ENCODE measurements around the gene NOL11.

The NOL11 gene

GRCh38 chr17:67717624-67718324, at the start of gene NOL11:
Gene NOL11, plus strand, starts transcription at chr17:67717936. Its CDS starts 12 bp downstream, at chr17:67717948.
- in situ Hi-C loops (cut with HindIII; ENCODE audit: low sequenced_read_pairs): no loop called here

DNA sequence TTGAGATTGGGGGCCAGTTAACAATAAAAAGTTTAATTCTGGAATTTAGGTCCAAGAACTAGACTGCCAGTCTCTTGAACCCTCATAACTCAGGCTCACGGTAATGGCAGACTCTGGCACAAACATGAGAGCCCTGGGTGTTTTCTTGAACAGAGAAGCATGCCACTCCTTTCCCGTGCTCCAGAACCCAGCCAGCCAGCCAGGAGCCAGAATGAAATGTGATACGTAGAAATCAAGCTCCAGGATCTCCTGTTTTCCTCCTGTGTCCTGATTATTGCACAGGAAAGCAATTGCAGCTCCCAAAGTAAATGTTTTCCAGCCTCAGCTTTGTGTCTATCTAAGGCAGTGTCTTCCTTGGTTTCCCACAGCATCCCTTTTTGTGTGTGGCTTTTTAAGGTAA, 46.2 kb upstream of the NOL11 start:
- in situ Hi-C loops (cut with HindIII; ENCODE audit: low sequenced_read_pairs): loop anchor here (10.0 kb wide), 1 partner anchor 307 kb away; the partner anchor contains the start of gene PSMD12

- in situ Hi-C loops (cut with HindIII; ENCODE audit: low sequenced_read_pairs): loop anchor here (10.0 kb wide), 1 partner anchor 308 kb away; the partner anchor contains the start of gene PSMD12
Measured at GRCh38 chr17:67672592-67673335, 45.0 kb upstream of the NOL11 start.

DNA sequence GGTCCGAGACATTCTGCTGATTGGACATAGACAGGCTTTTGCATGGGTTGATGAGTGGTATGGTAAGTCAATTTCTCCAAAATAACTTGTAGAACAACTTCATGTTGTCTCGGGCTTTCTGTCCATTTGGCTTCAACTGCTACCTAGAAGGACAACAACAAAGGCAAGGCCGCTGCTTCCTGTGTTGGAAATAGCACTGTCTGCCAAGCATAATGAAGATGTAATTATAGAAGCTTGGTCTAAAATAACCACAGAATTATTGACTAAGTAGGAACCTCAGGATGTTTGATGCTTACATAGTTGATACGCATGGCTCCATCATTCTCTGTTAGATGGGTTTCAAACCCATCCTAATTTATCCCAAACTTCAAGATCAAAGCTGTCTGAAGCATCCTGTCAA, 42.3 kb upstream of the NOL11 start:
- in situ Hi-C loops (cut with HindIII; ENCODE audit: low sequenced_read_pairs): loop anchor here (5.0 to 10.0 kb wide), 2 partner anchors 43 to 311 kb away; partner anchors contain the start of gene PSMD12

DNA sequence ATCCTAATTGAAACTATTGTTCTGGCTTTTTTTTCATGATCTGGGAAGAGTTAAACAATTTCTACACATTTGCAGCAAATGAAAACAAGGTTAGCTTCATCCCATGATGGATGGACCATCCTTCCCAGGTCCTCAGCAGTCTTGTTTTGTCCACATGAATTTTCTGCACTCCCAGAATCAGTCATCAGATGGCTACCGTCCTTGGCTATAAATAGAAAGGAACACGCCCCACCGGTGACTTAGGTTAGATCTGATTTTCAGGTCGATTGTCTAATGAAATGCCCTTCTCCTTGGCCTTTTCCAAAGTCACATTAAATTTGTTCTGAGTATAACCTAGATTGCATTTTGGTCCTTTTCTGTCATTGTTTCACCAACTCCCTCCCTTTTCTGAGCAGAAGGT, 41.4 kb upstream of the NOL11 start:
- in situ Hi-C loops (cut with HindIII; ENCODE audit: low sequenced_read_pairs): loop anchor here (5.0 to 10.0 kb wide), 2 partner anchors 44 to 312 kb away; partner anchors contain the start of gene PSMD12

DNA sequence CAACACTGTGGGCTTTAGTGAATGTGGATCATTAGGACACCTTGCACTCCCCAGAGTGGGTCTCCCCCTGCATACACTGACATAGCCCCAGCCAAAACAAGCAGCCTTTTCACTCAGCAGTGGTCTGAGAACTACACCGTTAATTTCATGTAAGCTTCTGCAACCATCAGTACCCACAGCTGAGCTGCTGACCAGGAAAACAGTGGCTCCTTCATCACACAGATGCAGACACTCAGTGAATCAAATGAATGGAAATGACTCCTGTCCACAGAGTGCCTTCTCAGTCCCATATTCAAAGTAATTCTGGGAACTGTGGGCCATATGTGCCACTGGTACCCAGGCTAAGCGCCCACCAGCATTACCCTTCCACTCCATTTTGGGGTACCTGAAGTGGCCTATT, 39.3 kb upstream of the NOL11 start:
- in situ Hi-C loops (cut with HindIII; ENCODE audit: low sequenced_read_pairs): loop anchor here (5.0 to 10.0 kb wide), 2 partner anchors 46 to 314 kb away; partner anchors contain the start of gene PSMD12

GRCh38 chr17:67679225-67679624, 38.5 kb upstream of the NOL11 start:
- in situ Hi-C loops (cut with HindIII; ENCODE audit: low sequenced_read_pairs): loop anchor here (5.0 to 10.0 kb wide), 2 partner anchors 47 to 314 kb away; partner anchors contain the start of gene PSMD12

GRCh38 chr17:67679721-67680120, 38.0 kb upstream of the NOL11 start:
- in situ Hi-C loops (cut with HindIII; ENCODE audit: low sequenced_read_pairs): loop anchor here (5.0 to 10.0 kb wide), 3 partner anchors 47 to 315 kb away; partner anchors contain the start of gene PSMD12

DNA sequence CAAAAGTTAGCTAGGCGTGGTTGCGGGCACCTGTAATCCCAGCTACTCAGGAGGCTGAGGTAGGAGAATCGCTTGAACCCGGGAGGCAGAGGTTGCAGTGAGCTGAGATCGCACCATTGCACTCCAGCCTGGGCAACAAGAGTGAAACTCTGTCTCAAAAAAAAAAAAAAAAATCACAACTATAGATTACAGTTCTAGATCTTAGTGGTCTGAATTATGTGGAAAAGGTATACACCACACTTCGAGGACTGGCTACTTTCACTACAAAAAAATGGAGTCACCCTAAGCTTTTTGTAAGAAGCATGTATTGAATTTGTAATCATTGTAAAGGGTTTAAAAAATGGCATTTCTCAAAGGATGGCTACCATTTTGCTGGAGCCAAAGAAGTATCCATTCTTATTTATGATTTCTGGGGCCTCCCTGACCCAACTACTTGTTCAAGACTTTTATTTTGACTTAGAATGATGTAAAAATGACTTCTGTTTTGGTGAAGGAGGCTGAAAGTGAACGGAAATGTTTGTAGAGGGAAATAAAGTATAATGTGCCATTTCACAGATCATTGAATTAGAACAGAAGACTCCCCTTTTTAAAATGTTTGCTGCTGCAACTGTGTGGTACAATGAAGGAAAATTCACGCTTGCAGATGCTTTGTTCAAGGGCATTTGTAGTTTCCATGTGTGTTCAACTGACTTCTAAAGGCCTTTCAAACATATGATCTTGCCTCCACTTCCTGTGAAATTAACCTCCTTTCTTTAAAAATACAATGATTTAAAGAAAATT, 37.1 kb upstream of the NOL11 start:
- in situ Hi-C loops (cut with HindIII; ENCODE audit: low sequenced_read_pairs): loop anchor here (10.0 kb wide), 1 partner anchor 184 kb away; no protein-coding TSS in a partner anchor

DNA sequence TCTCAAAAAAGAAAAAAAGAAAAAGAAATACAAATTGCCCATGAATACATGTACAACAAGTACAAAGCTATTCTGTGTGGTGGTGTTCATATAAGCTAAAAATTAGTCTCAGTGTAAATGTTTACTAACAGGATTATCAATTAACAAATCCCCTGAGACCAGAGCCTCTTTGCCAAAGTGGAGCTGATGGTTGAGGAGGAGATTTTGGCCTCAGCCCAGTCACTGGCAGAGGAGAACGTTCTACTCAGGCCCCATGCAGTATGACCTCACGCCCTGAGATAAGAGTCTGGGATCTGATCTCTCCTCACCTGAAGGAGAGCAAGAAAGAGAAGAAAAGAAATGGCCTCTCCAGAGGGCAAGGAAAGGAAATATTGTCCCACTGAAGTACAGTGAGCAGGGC, 35.5 kb upstream of the NOL11 start:
- in situ Hi-C loops (cut with HindIII; ENCODE audit: low sequenced_read_pairs): loop anchor here (10.0 kb wide), 1 partner anchor 183 kb away; no protein-coding TSS in a partner anchor

GRCh38 chr17:67685351-67685750, 32.4 kb upstream of the NOL11 start:
- in situ Hi-C loops (cut with HindIII; ENCODE audit: low sequenced_read_pairs): loop anchor here (10.0 kb wide), 1 partner anchor 179 kb away; no protein-coding TSS in a partner anchor

GRCh38 chr17:67686241-67686640, 31.5 kb upstream of the NOL11 start:
- in situ Hi-C loops (cut with HindIII; ENCODE audit: low sequenced_read_pairs): loop anchor here (10.0 kb wide), 1 partner anchor 179 kb away; no protein-coding TSS in a partner anchor

- in situ Hi-C loops (cut with HindIII; ENCODE audit: low sequenced_read_pairs): loop anchor here (10.0 kb wide), 1 partner anchor 177 kb away; no protein-coding TSS in a partner anchor
Measured at GRCh38 chr17:67687511-67687910, 30.2 kb upstream of the NOL11 start.

GRCh38 chr17:67689534-67690177, 28.1 kb upstream of the NOL11 start:
- in situ Hi-C loops (cut with HindIII; ENCODE audit: low sequenced_read_pairs): loop anchor here (10.0 kb wide), 1 partner anchor 175 kb away; no protein-coding TSS in a partner anchor

- in situ Hi-C loops (cut with HindIII; ENCODE audit: low sequenced_read_pairs): no loop called here
Measured at GRCh38 chr17:67693811-67694210, 23.9 kb upstream of the NOL11 start.

DNA sequence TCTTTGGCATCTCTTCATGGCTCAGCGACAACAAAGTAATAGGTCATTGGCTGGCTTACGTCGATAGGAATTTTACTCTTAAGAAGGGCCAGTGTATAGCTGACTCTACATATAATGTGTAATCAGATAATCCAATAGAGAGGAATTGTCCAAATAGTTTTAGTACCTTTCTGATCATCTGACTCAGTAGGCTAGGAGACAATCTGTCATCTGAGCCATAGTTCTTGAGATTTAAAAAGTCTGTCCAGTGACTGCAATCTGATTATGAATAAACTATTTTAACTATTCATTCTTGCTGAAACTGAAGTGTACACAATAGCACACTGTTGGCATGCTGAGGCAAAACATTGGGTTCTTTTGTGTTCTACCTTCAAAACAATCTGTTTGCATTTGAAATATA, 21.4 kb upstream of the NOL11 start:
- in situ Hi-C loops (cut with HindIII; ENCODE audit: low sequenced_read_pairs): no loop called here

DNA sequence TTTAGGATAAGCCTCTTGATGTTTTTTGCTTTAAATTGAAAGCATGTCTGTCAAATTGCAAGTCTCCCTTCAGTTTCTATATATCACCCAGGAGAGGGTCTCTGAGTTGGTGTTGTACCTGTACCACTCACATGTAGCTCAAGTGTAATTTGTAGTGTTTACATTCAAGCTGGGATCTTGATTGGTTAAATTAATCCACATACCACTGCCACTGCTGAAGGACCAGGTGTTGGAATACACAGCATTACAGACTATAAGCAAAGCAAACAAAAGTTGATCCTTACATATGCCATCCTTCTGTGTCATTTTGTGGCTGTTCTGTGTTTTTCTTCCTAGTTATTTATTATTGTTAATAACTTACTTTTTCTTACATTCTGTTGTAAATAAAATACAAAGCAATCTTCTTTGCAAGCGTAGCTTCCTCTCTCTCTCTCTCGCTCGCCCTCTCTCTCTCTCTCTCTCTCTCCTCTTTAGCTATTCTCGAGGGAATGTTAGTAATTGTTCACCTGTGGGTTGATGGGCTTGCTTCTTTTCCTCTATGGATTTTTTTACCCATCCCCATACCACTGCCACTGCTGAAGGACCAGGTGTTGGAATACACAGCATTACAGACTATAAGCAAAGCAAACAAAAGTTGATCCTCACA, 20.8 kb upstream of the NOL11 start:
- in situ Hi-C loops (cut with HindIII; ENCODE audit: low sequenced_read_pairs): no loop called here

DNA sequence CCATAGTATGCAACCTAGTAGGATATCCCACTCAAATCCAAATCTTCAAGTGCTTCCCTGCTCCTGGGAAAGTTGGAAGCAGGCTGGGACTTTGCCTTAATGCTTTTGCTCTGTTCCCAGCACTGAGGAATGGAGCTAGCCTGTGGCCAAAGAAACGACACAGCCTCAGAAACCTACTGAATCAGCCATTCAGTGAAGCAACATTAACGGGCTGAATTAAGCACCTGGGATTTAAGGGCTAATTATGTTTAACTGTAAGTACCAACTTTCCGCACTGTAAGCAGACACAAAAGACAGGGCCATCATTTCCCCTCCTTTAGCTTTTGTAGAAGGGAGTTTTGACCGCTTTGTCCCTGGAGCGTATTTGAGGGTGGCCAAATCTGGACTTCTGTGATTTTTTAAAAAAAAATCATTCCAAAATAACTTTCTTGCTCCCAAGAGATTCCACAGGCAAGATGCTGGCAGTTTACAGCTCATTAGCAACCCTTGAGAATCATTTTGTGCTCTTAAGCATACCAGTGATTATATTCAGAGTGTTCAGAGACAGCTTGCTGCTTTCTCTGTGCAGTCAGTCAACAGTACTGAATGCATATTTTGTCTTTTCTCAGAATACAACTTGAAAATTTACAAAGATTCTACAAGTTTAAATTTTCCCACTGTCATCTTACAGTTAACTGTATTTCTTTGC, 17.6 kb upstream of the NOL11 start:
- in situ Hi-C loops (cut with HindIII; ENCODE audit: low sequenced_read_pairs): no loop called here

DNA sequence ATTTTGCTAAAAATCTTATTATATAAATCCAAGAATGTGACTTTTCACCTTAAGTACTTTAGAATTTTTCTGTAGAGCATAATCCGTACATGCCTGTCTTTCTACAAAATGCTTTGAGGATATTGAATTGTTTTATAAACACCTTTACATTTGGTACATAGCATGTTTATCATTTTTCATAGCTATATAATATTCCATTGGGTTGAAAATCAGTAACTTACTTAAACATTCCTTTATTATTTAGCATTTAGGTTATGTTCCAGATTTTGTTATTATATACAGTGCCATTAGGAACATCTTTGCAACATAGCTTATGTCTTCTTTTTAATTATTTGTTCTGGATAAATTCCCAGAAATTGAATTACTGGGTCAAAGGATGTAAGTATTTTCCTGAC, 17.0 kb upstream of the NOL11 start:
- in situ Hi-C loops (cut with HindIII; ENCODE audit: low sequenced_read_pairs): no loop called here

Data from endothelial cell of hepatic sinusoid (primary cell).